Medulla oblongata (tissue), 1 donor: ENCODE data around the gene KLC4.

Experiments used
- DNase-seq: peaks from one replicate; pipeline ENCODE4 v3.0.0-alpha.2; 2015; ENCODE audit errors: extremely low spot score

KLC4 gene

DNA sequence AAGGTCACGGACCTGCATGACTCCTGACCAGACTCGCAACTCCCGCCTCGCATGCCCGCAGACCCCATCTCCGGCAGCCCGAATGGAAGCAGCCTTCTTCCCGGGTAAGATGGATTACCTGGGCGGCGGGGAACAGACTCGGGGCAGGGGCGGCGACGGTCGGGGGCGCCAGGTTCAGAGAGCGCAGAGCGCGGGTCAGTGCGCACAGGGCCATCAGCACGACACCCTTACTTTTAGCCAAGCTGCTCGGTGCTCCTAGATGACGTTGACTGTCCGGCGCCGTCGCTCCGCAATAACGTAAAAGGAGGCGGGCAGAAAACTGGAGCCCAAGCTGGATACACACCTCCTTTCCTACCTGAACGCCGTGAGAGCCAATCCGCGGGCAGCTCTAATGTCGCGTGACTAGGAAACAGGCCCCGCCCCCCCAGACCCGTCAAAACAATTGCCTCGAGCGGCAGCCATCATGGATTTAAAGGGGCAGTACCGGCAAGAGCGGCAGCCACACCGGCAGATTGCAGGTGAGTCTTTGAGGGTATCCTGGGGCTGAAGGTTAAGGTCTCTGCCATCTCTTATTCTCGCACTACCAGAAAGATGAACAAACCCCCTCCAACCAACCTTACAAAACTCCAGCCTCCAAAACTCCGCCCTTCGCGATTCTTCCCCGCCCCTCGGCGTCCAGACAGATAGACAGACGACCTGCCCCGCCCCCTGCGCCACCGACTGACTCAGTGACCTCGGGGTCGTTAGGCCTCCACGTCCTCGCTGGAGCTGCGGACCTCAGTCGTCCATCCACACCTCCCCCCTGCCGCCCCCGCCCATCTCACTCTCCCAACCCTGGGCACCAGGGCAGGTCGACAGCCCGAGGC, at the start of gene KLC4, which contains the start of gene MRPL2:
Gene KLC4, plus strand, starts transcription at position 464 of the 866 bp plus-strand sequence. CDS start 1,705 bp downstream, outside the sequence.
Gene MRPL2, minus strand, starts transcription at position 267 of the 866 bp plus-strand sequence. Its CDS starts 53 bp downstream, at position 214.
- peak; percentile 99 for DNase-seq

DNA sequence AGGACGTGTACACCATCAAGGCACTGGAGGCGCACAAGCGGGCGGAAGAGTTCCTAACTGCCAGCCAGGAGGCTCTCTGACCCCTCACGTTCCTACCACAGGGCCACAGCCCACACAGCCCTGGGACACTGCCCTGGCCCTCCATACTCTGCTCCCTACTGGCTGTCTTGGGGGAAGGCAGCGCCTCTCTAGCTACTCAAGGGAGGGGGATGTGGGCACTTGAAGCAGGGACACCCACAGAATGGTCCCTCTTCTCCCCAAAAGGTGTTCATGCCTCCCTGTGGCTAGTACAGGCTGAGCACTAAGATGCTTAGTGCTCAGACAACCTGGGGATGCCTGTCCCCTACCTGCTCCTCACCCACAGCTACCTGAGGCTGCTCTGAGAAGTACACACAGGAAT, 48.2 kb upstream of the KLC4 start:
- no peak for DNase-seq

DNA sequence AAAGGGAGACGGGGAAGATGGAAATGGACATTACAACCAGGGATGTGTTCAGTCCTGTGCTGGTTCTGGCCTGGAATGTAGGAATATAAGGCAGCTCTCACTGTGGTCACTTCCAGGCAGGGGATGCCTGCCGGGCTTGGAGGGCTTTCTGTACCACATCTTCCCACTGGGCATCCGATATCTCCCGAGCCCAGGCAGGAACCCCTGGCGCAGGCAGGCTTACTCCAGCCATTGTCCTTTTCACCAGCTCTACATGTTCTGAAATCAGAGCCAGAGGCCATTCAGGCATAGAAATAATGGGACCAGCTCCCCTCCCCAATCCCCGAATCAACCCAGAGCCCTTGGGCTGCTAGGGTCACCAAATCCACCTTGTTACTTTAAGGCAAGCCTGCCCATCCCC, 47.1 kb upstream of the KLC4 start:
- DNase-seq = no peak

DNA sequence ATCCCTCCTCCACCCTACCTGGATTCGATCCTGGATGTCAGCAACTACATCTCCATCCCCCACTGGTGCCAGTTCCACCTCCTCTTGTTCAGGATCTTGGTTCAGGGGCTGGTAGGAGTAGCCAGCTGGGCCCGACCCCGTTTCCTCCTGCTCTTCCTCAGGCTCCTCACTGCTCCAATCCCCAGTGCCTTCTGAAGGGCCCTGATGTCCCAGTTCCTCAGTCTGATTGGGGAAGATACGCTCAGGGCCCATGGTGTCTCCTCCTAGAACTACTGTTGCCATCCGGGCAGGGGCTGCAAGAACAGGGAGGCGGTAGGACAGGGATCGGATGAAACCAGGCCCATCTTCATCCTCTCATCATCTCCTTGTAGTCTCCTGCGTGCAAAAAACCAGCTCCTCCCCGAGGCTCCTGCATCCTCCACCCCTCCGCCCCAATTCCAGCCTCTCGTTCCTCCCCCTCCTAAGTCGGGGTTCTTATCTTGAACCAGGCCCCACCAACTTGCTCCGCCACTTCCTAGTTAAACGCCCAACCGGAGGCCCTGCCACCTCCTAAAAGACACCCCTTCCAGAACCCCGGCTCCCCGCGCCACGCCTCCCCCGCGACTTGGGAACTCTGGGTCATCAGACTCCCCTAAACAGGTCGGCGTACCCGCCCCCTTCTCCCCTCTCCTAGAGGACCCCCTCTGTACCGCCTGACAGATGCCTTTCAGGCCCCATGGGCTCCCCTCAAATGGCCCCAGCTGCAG, 46.2 kb upstream of the KLC4 start:
- DNase-seq = peak; percentile 24

DNA sequence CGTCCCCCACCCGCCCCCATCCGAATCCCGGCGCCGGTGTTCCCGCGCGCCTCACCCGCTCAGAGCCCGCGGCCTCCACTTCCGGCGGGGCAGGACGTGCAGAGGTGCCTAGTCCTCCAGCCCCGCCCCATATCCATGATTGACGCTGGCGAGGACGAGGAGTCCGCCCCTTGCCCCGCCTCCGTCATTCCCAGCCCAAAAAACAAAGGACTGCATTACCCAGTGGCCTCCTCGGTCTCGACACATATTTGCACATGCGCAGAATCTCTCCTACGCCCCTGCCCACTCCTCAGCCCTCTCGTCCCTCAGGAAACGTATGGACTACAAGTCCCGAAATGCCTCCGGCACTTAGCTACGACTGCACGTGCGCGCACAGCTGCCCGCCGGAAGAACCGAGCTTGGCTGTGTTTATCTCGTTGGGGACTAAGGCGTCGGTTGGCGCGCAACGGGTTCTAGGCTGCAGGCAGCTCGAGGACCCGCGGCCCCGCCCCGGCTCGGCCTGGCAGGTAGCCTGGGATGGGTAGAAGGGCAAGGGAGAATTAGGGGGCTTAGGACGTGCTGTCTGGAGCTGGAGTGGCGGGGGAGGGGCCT, 45.5 kb upstream of the KLC4 start, which contains the start of the genes KLHDC3 and MEA1:
Gene KLHDC3, plus strand, starts transcription at position 407 of the 591 bp plus-strand sequence. CDS start 2,944 bp downstream, outside the sequence.
Gene MEA1, minus strand, starts transcription at position 104 of the 591 bp plus-strand sequence. CDS start 133 bp downstream, outside the sequence.
- DNase-seq = peak; percentile 100

DNA sequence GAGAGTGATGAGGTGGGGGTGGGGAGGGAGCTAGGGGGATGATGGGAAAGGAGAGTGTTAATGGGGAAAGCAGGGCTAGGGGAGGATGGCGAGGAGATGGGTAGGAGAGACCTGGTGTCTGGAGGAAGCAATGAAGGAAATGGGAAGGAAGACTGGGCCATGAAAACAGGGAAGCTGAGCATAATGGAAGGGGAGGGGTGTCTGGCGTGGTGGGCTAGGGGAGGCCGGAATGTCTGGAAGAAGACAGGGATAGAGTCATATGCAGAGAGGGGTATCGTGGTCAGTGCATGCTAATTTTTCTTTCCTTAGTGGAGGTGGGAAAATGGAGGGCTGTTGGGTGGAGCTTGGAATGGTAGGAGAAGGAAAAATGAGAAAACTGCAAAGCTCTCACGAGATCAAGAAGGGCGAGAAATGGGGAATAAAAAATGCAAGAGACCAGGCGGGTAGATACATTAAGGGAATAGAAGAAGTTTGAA, 45.0 kb upstream of the KLC4 start:
- no peak for DNase-seq

DNA sequence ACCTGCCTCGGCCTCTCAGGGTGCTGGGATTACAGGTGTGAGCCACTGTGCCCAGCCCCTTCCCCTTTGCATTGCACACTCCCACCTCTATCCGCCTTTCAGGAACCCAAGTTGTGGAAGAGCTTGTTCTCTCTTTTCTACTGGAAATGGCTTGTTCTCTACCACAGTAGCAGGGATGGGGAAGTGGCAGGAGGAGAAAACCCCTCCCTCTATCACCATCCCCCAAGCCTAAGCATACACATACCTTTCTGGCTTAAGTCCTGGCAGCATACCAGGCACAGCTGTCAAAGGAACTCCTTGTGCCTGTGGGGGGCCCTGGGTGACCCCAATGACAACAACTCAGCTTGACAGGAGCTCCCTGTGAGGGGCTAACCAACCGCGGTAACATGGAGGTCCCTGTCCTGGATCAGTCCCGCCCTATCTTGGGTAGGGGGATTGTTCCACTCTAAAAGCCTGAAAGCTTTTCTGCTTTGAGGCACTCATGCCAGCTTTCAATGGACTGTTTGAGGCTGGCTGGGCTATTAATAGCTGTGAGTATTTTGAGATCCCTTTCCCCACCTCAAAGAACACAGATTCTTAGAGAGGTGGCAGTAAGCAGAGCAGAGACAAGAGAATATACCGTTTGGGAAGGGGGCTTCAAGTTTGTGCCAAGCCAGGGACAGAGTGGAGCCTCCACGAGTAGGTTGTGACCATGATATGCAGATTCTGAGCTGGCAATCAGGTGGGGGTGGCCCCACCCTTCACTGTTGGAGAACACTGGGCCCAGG, 43.1 kb upstream of the KLC4 start:
- DNase-seq = no peak

DNA sequence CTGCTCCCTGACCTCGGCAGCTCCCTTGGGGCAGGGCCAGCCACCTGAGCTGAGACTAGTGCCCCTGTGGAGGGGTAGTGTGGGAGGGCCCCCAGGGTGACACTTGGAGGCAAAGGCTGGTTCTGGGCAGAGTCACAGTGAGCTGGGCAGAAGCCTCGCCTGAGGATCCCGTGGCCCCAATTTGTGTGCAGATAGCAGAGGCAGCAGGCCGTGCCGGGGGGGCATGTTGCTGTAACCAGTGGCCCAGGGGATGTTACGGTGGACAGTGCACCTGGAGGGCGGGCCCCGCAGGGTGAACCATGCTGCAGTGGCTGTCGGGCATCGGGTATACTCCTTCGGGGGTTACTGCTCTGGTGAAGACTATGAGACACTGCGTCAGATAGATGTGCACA, 42.5 kb upstream of the KLC4 start:
- DNase-seq = no peak

DNA sequence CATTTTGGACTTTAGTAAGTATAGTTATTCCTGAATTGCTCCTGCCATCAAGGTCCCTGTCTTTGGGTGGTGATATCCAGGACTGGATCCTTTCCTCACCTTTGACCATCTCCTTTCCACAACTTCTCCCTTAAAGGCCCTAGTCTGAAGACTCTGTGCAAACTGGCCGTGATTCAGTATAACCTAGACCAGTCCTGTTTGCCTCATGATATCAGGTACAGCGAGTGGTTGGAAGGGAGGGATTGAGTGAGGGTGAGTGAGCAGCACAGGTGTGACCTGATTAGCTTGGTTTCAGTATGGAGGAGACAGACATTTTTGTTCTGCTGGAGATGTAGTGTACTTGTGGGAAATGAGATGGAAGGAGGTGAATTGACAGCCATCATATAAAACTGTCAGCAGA, 40.3 kb upstream of the KLC4 start:
- DNase-seq = no peak

DNA sequence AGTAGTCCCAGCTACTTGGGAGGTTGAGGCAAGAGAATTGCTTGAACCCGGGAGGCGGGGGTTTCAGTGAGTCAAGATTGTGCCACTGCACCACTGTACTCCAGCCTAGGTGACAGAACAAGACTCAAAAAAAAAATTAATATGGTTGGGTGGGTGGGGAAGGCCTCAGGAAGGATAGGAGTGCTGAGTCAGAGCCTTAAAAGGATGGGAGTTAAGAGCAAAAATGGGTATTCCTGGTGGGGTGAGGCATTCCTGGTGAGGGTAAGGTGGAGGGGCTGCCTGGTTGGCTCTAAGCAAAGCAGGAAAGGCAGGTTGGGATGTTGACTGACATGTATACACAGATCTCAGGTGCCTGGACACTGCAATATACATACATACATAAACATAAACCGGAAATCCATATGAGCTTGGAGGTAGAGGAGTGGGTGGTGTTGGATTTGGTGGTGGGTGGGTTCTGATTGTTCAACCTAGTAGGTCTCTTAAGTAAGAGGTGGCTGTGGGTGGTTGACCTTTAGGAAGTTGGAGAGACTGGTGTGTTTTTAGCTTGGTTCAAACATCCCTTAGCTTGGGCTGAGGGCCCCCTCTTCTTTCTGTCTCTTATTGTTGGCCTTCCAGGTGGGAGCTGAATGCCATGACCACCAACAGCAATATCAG, 39.3 kb upstream of the KLC4 start:
- DNase-seq = no peak

DNA sequence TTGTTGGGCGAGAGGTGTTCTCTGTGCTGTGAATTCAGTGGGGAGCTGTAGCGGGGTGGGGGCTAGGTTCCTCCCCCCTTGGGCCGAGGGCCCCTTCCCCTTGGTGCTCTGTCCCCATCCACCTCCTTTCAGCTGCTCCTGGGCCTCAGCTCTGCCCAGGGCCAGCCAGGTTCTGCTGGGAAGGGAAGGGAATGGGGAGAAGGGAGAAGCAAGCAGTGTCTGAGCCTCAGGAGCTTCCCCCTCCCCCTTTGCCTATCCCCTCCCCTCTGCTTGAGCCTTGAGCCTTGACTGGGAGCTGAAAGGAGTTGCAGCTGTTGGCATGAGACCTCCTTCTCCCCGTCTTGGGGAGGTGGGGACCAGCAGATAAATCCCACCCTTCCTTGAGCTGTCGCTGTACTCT, 38.6 kb upstream of the KLC4 start:
- no peak for DNase-seq

DNA sequence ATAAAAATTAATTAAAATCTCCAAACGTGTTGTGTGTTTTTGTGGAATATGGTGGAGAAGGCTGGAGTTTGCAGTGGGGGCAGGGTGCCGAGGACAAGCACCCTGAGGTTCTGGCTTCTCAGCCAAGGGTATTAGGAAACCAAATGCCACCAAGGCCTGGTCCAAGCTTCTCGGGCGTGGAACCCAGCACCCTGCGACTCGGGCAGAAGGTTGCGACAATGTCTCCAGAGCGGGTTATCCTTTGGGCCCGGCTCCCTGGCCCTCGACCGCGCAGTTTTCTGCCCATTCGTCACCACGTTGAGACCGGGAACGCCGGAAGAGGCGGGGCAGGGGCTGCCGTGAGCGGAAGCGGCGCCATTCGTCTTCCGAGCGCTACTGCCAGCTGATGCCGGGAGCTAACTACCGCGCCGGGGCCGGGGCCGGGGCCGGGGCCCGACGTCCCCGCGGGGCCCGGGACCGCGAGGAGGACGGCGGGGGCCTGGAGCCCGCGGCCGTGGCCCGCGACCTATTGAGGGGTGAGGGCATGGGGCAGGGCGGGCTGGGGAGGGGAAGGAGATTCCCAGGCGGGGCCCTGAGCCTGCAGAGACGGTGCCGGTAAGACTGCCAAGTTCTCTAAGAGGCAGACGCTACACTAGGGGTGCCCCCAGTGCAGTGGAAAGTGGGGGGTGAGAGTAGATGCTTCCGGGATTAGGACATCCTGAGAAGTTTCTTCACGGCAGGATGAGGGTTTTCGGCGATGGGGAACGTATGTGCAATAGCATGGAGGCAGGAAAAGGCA, 38.0 kb upstream of the KLC4 start, which contains the start of gene RRP36:
Gene RRP36, plus strand, starts transcription at position 354 of the 778 bp plus-strand sequence. Its CDS starts 32 bp downstream, at position 386.
- DNase-seq = peak; percentile 77

DNA sequence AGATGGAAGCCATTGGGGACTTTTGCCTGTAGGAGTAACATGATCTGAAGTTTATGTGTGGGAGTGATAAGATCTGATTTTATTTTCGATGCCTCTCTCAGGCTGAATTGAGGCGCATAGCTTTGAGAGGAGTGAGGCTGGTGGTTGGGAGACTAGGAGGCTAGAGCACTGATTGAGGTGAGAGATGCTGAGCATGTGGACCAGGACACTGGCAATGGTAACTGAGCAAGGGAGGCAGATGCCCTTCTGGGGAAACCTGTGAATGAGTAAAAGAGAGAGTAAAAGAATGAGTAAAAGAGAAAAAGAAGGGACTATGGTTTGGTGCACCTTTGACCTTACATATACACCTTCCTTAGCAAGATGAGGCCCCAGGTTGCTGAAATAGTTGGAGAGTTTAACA, 35.0 kb upstream of the KLC4 start:
- DNase-seq = no peak

DNA sequence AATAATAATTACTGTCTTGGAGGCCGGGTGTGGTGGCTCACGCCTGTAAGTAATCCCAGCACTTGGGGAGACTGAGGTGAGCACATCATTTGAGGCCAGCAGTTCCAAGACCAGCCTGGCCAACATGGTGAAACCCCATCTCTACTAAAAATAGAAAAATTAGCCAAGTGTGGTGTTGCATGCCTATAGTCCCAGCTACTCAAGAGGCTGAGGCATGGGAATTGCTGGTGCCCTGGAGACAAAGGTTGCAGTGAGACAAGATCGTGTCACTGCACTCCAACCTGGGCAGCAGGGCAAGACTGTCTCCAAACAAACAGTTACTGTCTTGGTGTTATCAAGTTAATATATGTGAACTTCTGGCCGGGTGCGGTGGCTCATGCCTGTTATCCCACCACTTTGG, 33.1 kb upstream of the KLC4 start:
- no peak for DNase-seq

DNA sequence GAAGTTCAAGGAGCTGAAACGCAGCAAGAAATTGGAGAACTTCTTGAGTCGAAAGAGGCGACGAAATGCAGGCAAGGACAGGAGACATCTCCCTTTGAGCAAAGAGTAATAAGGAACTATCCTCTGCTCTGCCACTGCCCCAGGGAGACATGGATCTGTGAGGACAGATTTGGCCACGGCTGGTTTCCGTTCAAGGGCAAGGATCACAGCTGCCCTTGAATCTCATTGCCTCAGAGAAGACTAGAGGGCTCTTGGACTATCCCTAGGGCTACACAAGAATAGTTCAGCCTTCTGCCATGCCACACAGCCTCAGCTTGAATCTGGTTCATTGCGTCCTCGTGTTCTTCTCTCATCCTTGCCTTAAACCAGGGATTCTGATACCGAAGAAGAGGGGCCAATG, 30.3 kb upstream of the KLC4 start:
- no peak for DNase-seq

DNA sequence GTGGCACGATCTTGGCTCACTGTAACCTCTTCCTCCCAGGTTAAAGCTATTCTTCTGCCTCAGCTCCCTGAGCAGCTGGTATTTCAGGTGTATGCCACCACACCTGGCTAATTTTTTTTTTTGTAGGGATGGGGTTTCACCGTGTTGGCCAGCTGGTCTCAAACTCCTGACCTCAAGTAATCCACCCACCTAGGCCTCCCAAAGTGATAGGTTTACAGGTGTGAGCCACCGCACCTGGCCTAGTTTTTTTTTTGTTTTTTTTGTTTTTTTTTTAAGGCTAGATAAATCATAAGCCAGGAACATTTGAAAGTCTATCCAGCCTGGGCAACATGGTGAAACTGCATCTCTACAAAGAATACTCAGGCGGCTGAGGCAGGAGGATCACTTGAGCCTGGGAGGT, 27.1 kb upstream of the KLC4 start:
- no peak for DNase-seq

DNA sequence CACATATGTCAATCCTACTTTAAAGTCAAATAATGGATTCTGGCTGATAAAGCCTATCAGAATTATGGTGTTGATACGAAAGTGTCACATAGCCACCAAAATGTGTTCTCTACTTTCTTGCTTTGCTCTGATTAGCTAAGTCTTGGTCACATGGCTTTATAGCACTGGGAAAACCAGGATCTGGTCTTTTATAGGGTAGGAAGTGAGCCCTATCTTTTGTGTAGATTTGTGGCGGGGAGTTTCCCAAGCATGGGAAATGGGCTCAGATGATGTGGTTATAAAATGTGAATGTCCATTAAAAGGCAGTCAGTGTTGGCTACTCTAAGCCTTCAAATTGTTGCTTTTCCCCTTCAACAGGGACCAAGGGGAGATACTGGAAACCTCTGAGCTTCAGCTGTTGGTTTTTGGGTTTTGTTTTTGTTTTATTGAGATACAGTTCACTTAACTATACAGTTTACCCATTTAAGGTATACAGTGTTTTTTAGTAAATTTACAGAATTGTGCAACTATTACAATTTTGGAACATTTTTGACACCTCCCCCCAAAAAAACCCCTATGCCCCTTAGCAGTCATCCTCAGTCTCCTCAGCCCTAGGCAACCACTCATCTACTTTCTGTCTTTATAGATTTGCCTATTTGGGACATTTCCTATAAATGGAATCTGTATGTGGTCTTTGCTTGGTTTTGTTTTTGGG, 25.8 kb upstream of the KLC4 start:
- DNase-seq = no peak

DNA sequence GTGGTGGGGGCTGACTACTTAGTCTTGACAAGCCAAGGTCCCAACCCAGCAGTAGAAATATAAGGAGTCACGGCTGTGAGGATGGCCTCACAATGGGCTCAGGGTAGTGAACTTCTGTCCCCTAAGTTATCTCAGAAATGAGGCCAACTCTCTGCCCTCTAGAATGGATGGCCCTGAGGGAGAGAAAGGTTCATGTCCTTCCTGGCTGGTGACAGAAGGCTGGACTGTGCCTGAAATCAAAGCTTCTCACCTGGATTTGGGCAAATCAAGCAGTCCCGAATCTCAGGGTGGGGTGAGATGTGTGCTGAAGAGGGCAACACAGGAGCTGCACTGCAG, 25.3 kb upstream of the KLC4 start:
- no peak for DNase-seq

DNA sequence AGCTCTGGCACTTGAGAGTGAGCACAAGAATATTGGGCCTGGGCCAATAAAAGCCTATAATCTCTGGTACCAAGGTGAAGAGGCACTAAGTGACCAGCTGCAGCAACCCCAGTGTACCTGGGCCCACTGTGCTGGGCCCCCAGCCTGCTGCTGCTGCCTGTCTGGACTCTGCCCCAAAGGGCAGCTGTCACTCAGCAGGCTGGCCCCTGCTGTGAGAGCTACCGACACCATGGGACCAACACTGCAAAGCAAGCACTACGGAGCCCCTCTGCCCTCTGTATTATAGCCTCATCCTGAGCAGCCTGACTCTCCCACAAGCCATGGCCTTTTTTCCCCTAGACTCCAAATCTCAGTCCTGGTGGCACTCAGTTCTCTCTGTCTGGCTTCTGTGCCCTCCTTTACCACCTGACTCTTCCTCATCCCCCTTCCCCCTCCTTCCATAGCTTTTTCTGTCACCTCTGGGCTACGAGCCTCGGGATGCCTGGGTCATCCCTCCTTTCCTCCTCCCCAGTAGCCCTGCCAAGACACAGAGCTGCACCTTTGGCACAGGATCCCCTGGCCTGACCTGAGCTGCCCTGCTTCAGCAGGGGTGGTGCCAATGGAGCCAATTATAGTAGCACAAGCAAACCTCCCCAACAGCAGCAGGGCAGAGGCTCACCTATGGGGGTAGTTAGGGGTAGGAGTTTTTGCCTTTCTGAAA, 23.8 kb upstream of the KLC4 start:
- DNase-seq = no peak
